ENCODE results near the gene TCF4.

The TCF4 gene

GRCh38 chr18:55444536-55444935 lies 143.5 kb downstream of the TCF4 start:
- no peak for DNase-seq (ENCODE audit: low spot score)

GRCh38 chr18:55443776-55444175 lies 144.2 kb downstream of the TCF4 start:
- DNase-seq (ENCODE audit: low spot score): no peak

DNA sequence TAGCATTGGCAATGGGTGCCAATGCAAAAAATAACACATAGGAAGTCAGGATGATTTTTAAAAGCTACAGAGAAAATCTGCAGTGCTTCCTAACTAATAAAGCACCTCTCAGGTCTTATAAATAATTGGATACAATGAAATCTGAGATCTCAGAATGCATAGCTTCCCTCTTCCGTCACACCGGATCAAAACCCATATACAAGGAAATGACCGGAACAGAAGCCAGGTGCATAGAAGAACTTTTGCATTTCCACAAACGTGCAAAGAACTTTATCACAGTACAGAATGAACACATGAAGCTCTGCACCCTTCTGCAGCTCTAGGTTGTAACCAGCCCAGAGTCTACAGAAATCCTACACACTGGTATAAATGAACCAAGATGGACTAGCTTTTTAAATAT lies 145.4 kb downstream of the TCF4 start:
- DNase-seq (ENCODE audit: low spot score): no peak

- no peak for DNase-seq (ENCODE audit: low spot score)
Observed at GRCh38 chr18:55440988-55441387, 147.0 kb downstream of the TCF4 start.

- no peak for DNase-seq (ENCODE audit: low spot score)
Observed at GRCh38 chr18:55439056-55439455, 148.9 kb downstream of the TCF4 start.

GRCh38 chr18:55435592-55435991 lies 152.4 kb downstream of the TCF4 start:
- no peak for DNase-seq (ENCODE audit: low spot score)

DNA sequence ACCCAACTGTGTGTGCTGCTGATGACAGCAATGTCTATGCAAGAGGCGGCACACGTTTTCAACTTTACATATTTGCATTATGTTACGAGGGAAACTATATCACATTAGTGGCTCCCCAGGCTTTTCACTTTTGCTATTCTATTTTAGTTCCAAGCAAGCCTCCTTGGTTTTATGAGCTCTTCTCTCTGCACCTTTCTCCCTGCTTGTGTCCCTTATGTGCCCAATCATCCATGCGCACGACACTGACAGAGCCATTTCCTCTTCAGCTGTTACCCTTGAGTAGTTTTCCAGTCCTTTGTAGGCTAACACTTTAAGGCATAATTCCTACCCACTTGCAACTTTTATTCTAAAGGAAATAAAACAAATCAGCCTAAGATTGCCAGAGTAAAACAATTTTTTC lies 154.3 kb downstream of the TCF4 start:
- no peak for DNase-seq (ENCODE audit: low spot score)

GRCh38 chr18:55433140-55433539 lies 154.9 kb downstream of the TCF4 start:
- no peak for DNase-seq (ENCODE audit: low spot score)

DNA sequence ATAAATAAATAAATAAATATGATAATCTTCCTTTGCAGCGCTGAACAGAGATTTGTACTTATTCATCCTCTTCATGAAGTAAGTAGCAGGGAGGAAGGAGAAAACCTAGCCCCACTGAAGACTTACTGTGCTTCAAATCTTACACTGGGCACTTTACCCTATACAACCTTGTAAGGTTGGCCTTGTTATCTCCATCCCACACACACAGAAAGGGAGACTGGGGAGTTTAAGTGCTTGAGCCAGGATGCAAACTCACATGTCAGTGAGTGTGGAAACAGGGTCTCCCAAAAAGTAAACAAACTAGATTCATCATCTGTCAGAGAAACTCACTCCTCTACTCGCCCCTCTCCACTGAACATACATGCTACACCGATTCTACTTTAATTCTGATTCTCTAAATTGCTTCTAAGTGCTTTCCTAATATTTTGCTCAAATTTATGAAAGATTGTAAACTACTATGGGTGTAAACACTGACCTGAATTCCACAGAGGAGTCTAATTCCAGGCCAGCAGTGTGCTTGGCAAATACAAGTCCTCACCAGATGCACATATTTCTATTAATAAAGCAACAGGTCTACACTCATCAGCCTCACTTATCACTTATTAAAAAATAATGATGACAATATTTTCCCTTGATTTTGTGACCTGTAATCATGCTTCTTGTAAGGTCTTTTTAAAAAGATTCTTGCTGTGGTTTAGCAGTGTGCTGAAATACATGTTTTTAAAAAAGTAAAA lies 155.5 kb downstream of the TCF4 start:
- DNase-seq (ENCODE audit: low spot score): no peak

- peak; percentile 70 for DNase-seq (ENCODE audit: low spot score)
Observed at GRCh38 chr18:55430026-55430425, 158.0 kb downstream of the TCF4 start.

GRCh38 chr18:55427951-55428350 lies 160.0 kb downstream of the TCF4 start:
- no peak for DNase-seq (ENCODE audit: low spot score)

DNA sequence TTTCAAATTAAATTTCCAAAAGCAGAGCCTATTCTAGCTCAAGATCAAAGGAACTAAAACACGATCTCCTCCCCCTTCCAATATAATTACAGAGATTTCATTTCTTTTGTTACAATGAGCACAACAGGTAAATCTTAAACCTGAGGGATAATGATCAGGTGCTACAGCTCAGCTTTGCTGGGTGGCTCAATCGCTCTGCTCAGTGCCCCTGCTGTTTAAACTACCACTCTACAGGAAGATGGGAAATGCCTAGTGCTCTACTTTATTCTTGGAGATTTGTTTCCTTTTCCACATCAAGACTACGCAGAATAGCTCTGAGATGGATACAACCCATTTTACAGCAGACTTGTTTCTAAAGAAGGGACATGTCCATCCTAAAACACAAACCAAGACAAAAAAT lies 162.3 kb downstream of the TCF4 start:
- no peak for DNase-seq (ENCODE audit: low spot score)

DNA sequence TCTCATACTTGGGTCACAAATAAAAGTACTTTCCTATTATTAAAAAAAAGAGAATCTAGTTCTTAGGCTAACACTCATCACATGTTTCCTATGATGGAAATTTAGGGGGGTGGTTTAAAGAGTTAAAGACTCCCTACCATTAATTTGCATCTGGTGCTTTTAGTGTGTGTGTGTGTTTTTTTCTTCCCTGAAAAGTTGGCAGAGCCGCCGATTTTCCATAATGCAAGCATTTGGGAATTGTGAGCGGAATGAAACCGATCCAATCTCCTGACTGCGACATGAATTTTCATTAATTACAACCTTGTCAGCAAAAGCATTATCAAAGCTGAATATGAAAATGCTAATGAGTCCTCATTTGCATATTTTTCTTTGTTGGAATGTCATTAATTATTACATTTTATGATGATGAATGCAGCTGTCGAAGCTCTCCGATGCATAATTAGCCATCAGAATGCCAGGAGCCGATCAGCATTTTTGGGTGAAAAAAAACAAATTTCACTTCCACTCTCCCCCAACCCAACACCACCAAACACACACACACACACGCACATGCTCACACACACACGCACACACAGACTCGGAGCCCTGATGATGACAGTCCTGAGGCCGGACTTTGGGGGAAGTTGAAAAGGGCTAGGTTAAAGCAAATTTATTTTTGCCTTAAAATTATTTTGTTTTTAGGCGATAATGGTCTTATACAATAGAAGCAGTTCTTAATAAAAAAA lies 165.4 kb downstream of the TCF4 start:
- DNase-seq (ENCODE audit: low spot score): no peak

- DNase-seq (ENCODE audit: low spot score): no peak
Observed at GRCh38 chr18:55421615-55422419, 166.2 kb downstream of the TCF4 start.

- no peak for DNase-seq (ENCODE audit: low spot score)
Observed at GRCh38 chr18:55421308-55421614, 166.7 kb downstream of the TCF4 start.

DNA sequence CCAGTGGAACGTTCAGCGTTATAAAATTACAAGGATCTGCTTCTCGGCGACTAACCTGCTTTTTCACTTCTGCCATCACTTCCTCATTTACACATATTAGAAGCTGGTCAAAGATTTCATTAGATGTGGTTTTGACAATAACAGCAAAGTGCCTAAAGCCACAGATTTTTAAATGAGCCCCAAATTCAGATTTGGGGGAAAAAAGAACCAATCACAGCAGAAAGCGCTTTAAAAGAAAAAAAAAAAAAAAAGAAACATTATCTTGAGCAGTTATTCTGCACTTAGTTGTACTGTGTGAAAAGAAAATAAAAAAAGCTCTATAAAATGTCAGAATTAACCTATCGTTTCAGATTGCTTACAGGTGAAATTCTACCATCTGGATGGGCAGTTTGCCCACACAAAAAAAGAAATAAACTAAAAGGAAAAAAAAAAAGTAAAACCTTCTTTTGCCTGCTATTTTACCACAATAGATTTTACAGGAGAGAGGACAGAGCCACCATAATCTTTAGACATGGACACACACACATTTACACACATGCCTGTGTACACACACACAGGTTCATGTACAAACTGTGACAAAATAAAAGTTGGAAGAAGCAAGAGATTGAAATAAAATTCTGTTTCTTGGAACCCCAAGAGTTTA lies 167.2 kb downstream of the TCF4 start:
- DNase-seq (ENCODE audit: low spot score): no peak

DNA sequence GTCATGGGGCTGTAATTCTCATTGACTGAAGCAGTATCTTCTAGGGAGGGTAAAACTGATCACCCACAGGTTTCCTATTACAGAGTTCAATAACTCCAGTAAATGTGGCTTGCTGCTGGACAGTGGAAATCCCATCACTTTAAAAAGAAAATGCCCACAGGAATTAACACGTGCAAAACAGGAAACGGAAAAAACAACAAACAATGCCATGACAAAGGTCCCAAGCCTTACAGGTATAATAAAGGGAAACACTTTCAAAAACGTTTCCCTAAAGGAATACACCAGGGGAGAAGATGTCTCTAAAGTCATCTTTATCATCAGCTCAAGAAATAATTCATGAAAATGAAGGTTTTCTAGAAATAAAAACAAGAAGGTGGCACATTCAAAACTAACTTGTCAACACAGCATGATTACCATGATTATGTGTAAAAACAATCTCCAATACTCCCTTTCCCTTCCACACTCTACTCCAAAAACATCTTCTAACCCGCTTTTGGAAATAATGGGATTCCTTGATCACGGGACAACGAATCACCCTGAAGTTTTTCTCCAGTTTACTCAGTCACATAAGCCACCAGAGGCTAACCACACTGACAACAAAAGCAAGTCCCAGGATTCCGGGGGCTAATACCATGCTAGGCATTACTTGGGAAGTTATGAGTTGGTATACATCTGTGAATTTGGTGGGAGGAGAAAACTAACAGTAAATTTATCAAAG lies 167.9 kb downstream of the TCF4 start:
- no peak for DNase-seq (ENCODE audit: low spot score)

DNA sequence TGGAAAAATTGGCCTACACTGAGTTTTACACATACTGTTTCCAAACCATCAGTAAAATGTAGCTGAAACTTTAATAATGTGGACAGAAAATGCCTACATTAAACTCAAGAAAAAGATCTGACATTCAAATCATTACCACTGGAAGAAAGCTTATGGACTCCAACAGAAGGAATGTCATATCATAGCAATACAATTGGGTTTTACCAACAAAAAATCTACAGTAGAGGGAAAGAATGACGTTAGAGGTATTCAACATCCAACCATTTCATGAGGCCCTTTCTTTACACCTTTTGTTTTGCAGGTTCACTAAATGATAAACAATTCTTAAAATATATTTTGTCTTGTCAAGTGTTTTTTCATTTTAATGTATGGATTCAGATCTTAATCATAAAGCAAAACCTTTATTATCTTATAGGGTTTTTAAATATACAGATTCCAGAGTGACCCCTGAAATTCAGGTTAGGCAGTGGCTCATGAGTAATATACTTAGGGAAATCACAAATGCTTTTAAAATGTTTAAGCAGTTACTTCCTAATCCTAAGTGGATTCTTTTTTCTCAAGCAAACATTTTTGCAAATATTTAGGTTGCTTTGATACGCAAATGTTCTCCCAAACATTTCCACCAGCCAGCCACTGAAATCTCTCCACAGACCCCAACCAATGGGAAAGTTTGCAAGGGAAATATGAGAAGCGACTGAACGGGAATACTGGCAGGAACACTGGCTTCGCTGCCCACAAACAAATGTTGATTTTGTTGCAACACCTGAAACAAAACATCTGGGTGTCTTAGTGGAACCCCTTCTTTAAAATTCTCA lies 168.7 kb downstream of the TCF4 start:
- DNase-seq (ENCODE audit: low spot score): no peak

DNA sequence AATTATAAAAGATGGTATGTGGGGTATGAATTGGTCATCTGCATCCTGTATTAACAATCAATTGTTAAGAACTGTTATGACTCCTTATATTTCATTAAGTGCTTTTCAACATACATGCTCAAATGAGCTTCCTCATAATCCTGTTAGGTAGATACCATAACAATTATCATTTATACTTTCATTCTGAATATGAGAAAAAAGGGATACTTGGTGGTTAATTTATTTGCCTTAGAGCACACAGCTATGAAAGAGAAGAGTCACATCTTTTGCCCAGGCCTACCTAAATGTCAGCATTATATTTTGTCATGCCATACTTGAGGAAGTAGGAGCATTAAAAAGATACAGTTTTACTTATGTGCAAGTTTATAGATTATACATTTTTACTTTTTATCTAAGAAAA lies 169.6 kb downstream of the TCF4 start:
- DNase-seq (ENCODE audit: low spot score): no peak

DNA sequence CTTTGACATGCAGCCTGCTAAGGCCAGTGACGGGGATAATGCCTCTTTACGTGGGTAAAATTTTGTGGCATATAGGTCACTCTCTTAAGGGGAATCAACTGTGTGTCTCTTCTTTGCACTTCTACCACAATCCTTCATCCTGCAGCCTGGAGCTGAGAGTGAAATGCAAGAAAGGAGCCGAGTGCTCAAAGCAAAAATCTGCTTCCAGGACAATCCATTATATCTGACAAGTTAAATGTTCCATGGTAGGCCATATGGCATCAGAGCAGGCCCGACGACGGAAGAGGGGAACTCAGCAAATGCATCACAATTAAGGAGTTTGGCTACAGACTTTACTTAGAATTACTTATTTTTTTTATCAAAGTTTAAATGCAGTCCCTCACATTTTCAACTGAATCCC lies 171.2 kb downstream of the TCF4 start:
- DNase-seq (ENCODE audit: low spot score): peak; percentile 68

All from SK-N-DZ (cell line).